ENCODE data around the gene UBL7.

UBL7 gene

GRCh38 chr15:74438721-74439316 is 22.1 kb downstream of the UBL7 start:
- peak; percentile 59 for DNase-seq

- DNase-seq, result no peak
Measured at GRCh38 chr15:74438206-74438605, 22.8 kb downstream of the UBL7 start.

- no peak for DNase-seq
Measured at GRCh38 chr15:74434263-74435136, 26.5 kb downstream of the UBL7 start.

- DNase-seq, result peak; percentile 62
Measured at GRCh38 chr15:74433592-74434262, 27.2 kb downstream of the UBL7 start, which contains the start of gene SEMA7A. TSS of gene SEMA7A (minus strand) at chr15:74433958. CDS start at chr15:74433918, 40 bp downstream.

- no peak for DNase-seq
Measured at GRCh38 chr15:74432968-74433591, 27.9 kb downstream of the UBL7 start.

GRCh38 chr15:74432271-74432967 is 28.5 kb downstream of the UBL7 start:
- DNase-seq, result no peak

- DNase-seq, result no peak
Measured at GRCh38 chr15:74431645-74432044, 29.3 kb downstream of the UBL7 start.

- no peak for DNase-seq
Measured at GRCh38 chr15:74431116-74431515, 29.8 kb downstream of the UBL7 start.

- no peak for DNase-seq
Measured at GRCh38 chr15:74430510-74430951, 30.4 kb downstream of the UBL7 start.

GRCh38 chr15:74429781-74430400 is 31.1 kb downstream of the UBL7 start:
- no peak for DNase-seq

GRCh38 chr15:74428970-74429780 is 31.8 kb downstream of the UBL7 start:
- no peak for DNase-seq

GRCh38 chr15:74428442-74428787 is 32.5 kb downstream of the UBL7 start:
- DNase-seq, result no peak

- no peak for DNase-seq
Measured at GRCh38 chr15:74427607-74428441, 33.1 kb downstream of the UBL7 start.

GRCh38 chr15:74426404-74427281 is 34.3 kb downstream of the UBL7 start:
- DNase-seq, result no peak

- no peak for DNase-seq
Measured at GRCh38 chr15:74425630-74426029, 35.3 kb downstream of the UBL7 start.

- no peak for DNase-seq
Measured at GRCh38 chr15:74424901-74425528, 35.9 kb downstream of the UBL7 start.

GRCh38 chr15:74423431-74424257 is 37.3 kb downstream of the UBL7 start:
- DNase-seq, result no peak
